Panc1 (cell line): Measurements from ENCODE around the gene ERP29.

ENCODE experiments used
- CTCF ChIP-seq: fragments of 450-650 bp; IDR thresholded peaks from 2 replicates; pipeline ENCODE4 v1.5.1; 2017; ENCODE audit warnings: mild to moderate bottlenecking
- SIN3A ChIP-seq: IDR thresholded peaks from 2 replicates; pipeline ENCODE4 v1.6.1; 2012; ENCODE audit warnings: low read depth, mild to moderate bottlenecking, low read length, moderate library complexity, borderline replicate concordance; ENCODE audit not compliant: insufficient read depth
- TCF7L2 ChIP-seq: IDR thresholded peaks from 2 replicates; pipeline ENCODE4 v1.6.1; 2011; ENCODE audit warnings: mild to moderate bottlenecking, low read depth, low read length, inconsistent platforms

- TF ChIP-seq CTCF (no peak), TCF7L2 (no peak), SIN3A (no peak)
These were observed 50.0 kb downstream of the ERP29 start for GRCh38 chr12:112063273-112063672.
